T-helper 2 cell (primary cell): ENCODE data around the gene RPL7A.

ENCODE experiments used
- DNase-seq, 5 experiments: peaks; one replicate each; pipeline versions ENCODE4 v3.0.0 to v3.0.0-alpha.2; 2012 to 2022

Gene RPL7A

GRCh38 chr9:133349965-133350616 lies 2.1 kb downstream of the RPL7A start:
- no peak for DNase-seq

- no peak for DNase-seq
Measured at GRCh38 chr9:133351526-133351907, 3.5 kb downstream of the RPL7A start.

GRCh38 chr9:133351908-133352634 lies 4.1 kb downstream of the RPL7A start:
- peak in 1 of 5 experiments; percentile 61 for DNase-seq

- DNase-seq: no peak
Measured at GRCh38 chr9:133352635-133353340, 4.8 kb downstream of the RPL7A start.

- no peak for DNase-seq
Measured at GRCh38 chr9:133353548-133353947, 5.5 kb downstream of the RPL7A start.

GRCh38 chr9:133354766-133355165 lies 6.7 kb downstream of the RPL7A start:
- DNase-seq: no peak

- peak in 1 of 5 experiments; percentile 43 for DNase-seq
Measured at GRCh38 chr9:133355881-133356357, 7.9 kb downstream of the RPL7A start.

GRCh38 chr9:133356391-133357091 lies 8.5 kb downstream of the RPL7A start, which contains the start of the genes SURF1 and SURF2:
SURF1 (minus strand) TSS chr9:133356487; CDS start chr9:133356453, 34 bp downstream.
SURF2 (plus strand) TSS chr9:133356550; CDS start chr9:133356593, 43 bp downstream.
- DNase-seq: peak; percentile 79 to 91 (median 86)

- no peak for DNase-seq
Measured at GRCh38 chr9:133357656-133358055, 9.6 kb downstream of the RPL7A start.

- no peak for DNase-seq
Measured at GRCh38 chr9:133359399-133360175, 11.6 kb downstream of the RPL7A start.

- no peak for DNase-seq
Measured at GRCh38 chr9:133360400-133361393, 12.7 kb downstream of the RPL7A start.

- no peak for DNase-seq
Measured at GRCh38 chr9:133361507-133362092, 13.6 kb downstream of the RPL7A start.

GRCh38 chr9:133362359-133363044 lies 14.5 kb downstream of the RPL7A start:
- DNase-seq: no peak

- DNase-seq: no peak
Measured at GRCh38 chr9:133366435-133366834, 18.4 kb downstream of the RPL7A start.

- no peak for DNase-seq
Measured at GRCh38 chr9:133367221-133367620, 19.2 kb downstream of the RPL7A start.

- no peak for DNase-seq
Measured at GRCh38 chr9:133367778-133368177, 19.8 kb downstream of the RPL7A start.

- DNase-seq: no peak
Measured at GRCh38 chr9:133368249-133368881, 20.3 kb downstream of the RPL7A start.

GRCh38 chr9:133369422-133369821 lies 21.4 kb downstream of the RPL7A start:
- DNase-seq: peak in 1 of 5 experiments; percentile 34

- peak in 2 of 5 experiments; percentile 64 to 72 for DNase-seq
Measured at GRCh38 chr9:133369933-133370332, 21.9 kb downstream of the RPL7A start.
